Stimulated activated CD8-positive, alpha-beta memory T cell treated with anti-CD3 and anti-CD28 coated beads, Interleukin-7, amount 100 ng/mL, for 1 hour (primary cell): ENCODE data around the gene STIM1.
"Not testable (repeated sequence)": the region's sequence is repeated elsewhere in the genome, so short reads cannot be mapped to it uniquely, and the experiment has no call there.

Source experiments
- DNase-seq, 2 donors: peaks; one replicate each; pipeline ENCODE4 v3.0.0-alpha.2; 2020; ENCODE audit warnings: low read depth in 2 of 2

The STIM1 gene

DNA sequence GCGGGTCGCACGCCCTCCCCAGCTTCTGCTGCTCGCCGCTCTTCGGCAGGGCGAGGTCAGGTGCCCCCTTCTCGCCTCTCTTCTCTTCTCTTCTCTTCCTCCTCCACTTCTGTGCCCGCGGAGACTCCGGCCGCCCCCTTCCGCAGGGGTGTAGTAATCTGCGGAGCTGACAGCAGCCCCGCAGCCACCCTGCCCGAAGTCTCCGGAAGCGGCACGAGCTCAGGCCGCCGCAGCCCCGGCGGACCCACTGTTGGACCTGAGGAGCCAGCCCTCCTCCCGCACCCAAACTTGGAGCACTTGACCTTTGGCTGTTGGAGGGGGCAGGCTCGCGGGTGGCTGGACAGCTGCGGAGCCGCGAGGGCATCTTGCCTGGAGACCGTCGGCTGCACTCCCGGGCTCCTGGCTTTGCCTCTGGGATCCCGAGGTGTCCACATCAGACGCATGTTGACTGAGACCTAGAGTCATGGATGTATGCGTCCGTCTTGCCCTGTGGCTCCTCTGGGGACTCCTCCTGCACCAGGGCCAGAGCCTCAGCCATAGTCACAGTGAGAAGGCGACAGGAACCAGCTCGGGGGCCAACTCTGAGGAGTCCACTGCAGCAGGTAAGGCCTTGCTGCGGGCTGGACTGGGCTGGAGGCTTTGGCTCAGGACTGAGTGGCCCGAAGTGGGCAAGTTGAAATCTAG lies 486 bp downstream of the STIM1 start:
- DNase-seq = no peak

DNA sequence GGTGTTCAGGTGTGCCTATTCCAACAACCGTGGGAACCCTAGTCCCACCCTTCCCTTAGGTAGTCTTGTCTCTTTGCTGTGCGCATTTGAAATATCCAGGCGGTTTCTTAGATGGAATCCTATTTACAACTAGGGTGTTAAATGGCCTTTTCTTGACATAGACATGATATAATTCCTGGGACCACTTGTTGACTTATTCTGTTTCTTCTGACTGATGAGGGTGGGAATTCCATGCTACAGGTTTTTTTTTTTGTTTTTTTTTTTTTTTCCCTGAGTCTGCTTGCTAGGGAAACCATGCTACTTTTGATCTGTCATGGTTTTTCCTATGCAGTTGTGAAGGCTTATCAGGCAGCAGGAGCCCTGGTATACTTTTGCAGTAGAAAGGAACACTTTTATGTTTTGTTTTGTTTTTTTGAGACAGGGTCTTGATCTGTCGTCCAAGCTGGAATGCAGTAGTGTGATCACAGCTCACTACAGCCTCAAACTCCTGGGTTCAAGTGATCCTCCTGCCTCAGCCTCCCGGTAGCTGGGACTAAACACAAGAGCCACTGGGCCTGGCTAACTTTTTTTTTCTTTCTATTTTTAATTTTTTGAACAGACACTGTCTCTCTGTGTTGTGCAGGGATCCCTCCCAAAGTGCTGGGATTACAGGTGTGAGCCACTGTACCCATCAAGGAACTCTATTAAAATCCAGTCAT lies 1.5 kb downstream of the STIM1 start:
- no peak for DNase-seq

DNA sequence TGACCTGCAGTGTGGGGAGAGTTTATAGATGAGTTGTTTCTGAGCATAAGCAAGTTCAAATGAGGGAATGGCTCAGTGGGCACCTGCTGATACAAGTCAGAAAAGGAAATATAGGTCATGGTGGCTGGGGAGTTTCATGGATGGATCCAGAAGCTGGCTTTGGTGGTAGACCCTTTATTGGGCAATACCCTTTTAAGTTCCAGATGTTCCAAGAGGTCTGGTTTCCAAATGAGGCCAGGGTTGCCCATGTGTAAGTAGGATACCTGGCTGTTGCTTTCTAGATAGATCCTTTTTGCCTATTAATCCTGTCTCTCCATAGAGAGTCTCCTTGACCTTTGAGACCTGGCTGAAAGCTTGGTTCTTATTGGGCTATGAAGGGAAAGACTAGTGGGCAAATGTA lies 2.2 kb downstream of the STIM1 start:
- DNase-seq = no peak

DNA sequence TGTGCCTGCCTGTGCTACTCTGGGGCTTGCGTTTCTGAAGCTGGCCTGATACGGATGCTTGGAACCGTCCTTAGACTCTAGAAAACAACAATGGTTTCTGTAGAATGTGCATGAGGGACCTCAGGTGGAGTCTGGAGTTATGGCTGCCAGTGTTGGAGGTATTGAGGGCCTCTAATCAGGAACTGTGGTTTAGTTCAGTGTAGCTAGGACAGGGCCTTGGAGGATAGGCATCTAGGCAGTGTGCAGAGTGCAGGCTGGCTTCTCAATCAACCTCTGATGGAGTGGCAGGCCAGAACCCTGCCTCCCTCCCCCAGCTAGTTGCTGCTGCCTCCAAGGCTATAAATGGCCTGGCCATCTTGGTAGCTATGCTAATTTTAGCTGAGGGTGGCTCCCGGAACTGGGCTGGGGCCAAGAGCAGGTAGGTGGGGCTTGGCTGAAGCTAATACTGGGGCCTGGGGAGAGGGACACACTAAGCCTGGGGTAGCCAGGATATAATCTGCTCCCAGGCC lies 4.0 kb downstream of the STIM1 start:
- no peak for DNase-seq

DNA sequence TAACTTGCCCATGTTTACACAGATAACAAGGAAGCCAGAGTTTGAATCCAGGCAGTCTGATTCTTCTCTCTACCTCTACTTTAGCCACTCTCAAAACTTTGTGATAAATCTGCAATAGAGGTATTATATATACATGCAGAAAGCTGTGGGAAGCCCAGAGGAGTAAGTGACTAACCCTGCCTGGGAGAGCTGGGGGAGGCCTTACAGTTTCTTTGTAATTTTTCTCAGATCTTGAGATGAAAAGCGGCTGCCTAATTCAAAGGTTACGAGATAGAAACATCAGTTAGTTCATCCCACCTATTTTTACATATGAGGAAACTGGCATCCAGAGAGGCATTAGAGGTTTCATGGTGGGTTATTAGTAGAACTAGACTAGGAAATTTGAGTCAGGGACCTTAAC lies 4.9 kb downstream of the STIM1 start:
- DNase-seq = no peak

DNA sequence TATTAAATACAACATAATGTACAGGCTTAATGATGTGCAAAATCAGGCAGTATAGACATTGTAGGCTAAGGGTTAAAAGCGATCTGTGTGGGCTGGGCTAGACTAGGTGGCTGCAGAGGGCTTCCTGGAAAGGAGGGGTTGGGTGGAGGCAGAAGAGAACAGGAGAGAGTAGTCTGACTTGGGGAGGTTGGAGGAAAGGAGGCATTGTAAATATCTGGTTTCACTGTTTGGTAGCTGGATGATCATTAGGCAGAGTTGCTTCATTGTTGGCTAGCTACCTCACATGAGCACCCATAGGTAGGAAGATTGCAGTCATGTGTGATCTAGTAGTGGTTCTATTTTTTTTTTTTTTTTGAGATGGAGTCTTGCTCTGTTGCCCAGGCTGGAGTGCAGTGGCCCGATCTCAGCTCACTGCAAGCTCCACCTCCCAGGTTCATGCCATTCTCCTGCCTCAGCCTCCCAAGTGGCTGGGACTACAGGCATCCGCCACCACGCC lies 5.5 kb downstream of the STIM1 start:
- not testable (repeated sequence) for DNase-seq

DNA sequence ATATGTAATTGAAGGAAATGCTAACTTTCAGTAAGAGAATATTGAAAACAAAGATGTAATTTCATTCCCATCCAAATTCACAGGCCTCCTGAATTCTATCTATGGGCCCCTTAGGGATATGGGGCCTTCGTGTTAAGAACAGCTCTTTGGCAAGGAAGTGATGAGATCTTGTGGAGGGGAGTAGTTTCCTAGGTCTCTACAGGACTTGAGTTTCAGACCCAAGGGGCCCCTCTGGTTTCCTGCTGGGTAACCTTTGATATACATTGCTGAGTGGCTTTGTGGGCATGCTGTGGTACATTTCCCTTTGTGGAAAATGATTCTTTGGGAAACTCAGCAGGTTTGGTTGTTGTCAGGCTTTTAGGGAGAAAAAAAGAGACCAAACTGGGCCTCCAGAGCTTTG lies 6.2 kb downstream of the STIM1 start:
- DNase-seq = no peak

DNA sequence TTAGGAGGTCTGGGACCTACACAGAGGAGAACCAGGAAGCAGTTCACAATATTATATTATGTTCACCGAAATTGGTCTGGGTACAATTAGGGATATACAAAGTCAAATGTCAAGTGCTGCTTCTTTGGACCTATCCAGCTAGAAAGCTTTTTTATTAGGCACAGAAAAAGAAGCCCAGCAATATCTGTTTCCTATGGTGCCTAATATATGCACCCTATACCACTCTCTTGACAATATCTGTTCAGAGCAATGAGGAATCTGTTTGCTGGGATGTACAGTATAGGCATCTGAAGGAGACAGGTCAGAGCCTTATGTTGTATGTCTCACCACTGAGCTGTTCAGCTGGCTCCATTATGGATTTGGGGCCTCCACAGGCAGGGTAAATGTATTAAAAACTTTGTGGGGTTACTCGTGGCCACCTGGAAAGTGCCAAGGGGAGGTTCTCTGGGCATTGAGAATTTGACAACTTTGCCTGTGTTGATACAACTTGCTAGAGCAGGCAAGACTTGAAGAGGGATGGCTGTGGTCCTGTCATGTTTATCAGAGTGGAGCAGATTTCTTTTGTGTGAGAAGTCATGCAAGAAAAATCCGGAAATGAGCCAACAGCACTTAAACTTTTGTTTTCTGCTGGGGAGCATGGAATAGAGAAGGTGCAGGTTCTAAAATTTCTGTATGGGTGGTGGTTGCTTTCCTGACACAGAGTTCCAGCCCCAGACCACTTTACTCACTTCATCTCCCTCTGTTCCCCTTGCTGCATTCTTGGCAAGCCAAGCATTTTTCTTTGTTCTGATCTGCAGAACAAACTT lies 10.1 kb downstream of the STIM1 start:
- no peak for DNase-seq

DNA sequence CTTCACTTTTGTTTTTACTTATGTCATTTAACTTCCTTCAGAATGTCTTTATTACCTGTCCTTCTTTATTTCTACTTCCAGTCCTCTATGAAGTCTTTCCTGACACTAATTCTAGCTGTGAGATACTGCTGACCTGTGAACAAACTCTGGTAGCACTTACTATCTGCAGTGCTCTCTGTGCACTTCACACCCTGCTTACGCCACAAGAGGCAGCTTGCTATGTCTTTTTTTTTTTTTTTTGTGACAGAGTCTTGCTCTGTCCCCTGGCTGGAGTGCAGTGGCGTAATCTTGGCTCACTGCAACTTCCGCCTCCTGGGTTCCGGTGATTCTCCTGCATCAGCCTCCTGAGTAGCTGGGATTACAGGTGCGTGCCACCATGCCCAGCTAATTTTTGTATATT lies 10.7 kb downstream of the STIM1 start:
- no peak for DNase-seq

DNA sequence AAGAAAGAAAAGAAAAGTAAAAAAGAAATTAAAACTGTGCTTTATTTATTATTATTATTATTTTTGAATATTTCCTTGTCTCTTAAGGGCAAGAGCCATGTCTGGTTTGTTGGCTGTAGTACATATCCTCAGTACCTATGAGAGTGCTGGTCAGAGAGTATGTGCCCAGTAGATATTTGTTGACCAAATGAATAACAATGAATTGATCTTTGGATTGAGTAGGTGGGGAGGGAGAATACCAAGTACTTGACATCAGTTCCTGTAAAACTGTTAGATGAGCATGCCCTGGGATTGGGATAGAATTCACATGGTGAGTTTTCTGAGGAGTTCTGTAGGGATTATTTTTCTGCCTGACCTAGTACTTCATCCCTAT lies 11.4 kb downstream of the STIM1 start:
- no peak for DNase-seq

DNA sequence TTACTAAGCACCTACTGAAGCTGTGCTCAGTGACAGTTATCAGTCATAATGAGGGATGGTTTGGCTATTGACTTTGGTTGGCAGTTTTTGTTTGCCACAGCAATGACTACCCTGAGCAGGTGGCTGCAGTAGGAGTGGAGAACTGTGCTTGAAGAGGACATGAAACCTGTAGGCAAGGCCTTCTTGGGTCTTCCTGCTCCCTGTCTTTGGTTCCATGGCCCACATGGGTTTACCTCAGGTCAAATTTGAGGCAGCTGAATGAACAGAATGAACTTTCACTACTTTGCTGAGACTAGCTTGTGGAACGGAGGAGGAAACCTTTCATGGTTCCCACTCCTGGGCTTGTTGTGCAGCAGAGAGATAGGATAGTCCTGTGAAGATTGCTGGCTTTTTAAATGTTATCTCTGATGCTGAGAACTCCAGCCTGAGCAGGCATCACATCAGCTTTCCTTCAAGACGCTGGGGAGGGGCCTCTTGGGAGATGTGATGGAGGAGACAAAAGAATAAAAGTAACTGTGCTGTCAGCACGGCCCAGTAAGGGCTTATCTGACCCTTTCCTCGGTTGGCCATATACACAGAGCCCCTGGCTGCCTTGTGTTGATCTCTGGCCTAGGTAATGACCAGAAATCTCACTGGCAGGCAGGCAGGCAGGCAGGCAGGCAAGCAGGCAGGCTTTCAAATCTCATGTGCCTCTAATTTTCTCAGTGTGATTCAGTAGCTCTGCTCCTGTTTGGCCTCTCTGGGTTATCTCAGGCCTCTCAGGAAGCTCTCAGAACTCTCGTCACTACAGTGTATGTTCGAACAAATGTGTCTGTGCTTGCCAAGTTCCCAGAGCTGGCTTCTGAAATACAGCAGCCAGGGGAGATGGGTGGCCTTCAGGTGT lies 12.0 kb downstream of the STIM1 start:
- DNase-seq = no peak

DNA sequence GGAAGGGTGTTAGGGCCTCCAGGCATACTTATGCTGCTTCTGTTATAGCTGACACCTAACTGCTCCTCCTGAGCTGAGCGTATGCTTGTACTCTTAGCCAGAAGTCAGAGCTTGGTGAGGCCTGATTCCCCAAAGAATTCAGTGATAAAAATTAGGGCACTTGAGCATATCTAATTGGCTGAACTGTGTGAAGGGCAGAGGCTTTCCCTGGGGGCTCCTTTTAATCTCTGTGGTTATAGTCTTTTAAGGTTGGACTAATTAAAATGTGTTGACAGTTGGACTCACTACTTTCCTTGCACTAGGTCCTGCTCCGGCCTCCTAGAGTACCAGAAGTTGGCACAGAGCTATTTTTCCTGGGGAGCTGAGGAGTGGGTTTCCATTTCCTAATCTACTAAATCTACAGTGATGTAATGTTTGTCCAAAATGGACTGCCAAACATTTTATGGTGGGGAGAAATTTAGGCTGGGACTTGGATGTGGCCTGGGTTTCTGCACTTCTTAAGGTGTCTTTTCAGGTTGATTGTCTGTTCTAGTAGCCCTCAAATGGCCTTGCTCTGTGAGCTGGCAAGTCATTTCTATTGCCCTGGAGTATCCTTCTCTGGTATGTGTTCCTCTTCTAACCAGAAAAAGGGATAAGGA lies 18.4 kb downstream of the STIM1 start:
- no peak for DNase-seq

DNA sequence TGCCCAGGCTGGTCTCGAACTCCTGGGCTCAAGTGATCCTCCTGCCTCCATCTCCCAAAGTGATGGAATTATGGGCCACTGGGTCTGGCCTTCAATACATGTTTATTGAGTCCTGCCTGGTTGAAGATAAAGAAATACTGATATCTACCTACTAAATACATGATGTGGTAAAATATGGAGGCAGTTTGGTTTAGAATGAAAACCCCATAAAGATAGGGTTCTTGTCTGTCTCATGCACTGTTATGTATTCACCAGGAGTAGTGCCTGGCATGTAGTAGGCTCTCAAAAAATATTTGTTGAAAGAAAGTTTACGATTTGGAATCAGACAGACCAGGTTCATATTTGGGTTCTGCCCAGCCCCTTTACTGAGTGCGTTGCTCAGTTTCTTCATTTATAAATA lies 21.1 kb downstream of the STIM1 start:
- no peak for DNase-seq

DNA sequence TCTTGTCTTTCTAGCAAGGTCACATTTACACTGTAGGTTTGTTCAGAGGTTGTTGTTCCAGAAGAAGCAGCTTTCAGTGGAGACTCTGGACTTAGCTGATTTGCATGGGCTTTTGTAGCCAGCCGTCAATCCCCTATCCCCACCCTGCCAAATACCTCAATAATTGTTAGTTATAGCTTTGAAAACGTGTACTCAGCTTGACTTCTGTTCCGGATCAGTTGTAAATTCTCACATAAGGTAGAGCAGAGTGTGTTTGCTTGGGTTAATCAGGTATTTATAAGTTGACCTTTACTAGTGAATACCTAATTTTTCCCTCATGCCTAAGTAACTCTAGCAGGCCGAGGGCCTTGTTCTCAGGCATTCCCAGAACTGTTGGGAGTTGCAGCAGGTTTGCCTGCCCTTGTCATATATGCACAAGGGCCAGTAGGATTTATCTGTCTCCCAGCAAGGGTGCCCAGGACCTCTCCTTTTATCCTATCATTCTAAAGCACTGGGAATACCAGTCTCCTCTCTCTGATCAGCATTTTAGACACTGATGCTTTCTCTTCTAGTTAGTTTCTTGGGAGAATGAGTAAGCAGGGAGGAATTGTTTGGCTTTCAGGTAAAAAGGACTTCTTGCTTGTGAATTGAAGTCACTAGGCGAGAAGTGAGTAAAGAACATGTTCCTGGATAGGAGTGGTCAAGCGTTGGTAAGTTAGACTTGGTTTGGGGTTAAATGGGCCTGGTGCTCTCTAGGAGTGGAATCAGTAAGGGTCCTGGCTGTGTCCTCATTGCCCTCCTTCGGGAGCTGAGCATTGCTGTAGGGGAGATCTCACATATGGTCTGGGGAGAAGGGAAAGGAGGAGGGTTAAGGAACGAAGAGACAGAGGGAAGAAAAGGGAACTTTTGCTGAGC lies 22.1 kb downstream of the STIM1 start:
- DNase-seq = no peak

DNA sequence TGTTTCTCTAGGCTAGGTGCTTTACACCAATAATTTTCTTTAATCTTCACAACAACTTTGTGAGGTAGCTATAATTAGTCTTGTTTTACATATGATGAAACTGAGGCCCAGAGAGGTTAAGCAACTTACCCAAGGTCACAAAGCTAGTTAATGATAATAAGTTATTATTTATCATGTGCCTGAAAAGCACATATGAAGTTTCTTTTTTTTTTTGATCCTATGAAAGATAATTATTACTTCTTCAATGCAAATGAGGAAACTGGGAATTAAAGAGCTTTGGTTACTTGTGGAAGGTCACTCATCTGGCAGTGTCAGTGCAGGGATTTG lies 22.8 kb downstream of the STIM1 start:
- DNase-seq = no peak

DNA sequence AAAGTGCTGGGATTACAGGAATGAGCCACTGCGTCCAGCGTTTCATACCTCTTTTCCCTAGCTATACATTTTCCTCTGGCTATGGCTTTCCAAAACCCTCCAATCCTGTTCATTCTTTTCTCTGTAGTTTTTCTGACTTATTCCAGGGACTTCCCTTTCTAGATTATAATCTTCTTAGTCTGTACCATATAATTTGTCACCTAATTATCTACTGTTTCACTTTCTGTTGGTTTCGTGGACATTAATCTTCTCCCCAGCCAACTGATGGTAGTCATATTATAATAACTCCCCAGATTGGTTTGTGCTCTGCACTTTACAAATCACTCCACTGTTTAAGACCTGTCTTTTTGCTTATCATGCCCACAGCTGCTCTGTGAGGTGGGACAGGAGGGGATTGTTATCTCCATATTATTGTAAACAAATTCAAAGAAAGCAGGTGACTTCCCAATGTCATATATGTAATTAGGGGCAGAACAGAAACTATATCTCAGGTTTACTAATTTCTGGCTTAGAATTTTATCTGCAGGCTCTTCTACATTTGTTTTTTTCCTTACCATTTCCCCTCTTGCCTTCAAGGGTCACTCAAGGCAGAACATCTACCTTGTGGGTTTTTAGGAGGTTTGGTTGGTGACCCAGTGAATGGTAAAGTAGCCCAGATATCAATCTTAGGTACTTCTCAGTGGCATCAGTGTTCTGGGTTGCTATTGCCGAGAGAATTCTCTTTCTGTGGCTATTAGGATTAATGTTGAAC lies 23.9 kb downstream of the STIM1 start:
- DNase-seq = no peak

DNA sequence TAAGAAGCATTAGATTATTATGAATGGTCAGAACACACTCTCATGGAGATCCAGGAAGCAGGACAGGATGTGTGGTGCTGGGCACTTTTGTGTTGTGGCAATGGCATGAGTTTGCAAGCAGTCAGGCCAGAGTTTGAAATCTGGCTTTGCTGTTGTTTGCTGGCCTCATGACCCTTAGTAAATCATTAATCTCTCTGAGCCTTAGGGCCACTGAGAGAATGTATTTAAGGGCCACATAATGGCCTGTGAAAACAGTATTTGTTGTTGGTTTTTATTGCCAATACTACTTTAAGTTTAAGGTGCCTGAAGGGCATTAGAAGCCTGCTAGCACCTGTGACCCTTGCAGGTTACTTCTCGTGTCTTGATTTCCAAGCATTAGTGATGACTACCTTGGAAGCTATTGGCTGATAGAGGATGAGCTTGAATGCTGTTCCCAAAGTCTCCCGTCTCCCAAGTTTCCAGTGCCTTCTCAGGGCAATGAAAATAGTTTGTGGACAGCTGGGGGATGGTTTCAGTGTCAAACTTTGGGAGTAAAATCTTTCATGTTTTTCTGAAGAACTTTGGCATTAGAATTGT lies 24.6 kb downstream of the STIM1 start:
- no peak for DNase-seq

DNA sequence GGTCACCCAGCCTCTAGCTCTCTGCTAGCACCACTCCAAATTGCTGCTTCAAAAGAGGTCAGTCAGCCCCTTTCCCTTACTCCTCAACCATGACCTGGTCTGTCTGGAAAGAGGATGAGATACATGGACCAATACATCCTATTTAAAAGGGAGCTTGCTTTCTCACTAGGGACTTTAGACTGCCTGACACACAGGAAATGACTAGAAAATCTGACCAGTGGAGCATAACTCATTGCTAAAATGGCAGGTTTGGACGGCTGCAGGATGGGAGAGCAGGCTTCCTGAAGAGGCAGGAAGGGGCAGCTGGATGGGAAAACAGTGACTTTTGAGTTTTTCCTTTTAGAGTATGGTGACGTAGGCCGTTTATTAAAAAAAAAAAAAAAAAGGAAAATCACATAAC lies 25.3 kb downstream of the STIM1 start:
- no peak for DNase-seq

DNA sequence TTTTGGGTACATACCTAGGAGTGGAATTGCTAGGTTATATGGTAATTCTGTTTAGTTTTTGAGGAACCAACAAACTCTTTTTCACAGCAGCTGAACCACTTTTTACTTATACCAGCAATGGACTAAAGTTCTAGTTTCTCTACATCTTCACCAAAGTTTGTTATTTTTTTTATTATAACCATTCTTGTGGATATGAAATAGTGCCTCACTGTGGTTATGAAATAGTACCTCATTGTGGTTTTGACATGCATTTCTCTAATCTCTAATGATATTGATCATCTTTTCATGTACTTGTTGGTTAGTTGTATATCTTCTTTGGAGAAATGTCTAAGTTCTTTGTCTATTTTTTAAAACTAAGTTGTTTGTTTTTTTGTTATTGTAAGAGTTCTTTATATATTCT lies 27.2 kb downstream of the STIM1 start:
- DNase-seq = no peak
